Stimulated activated CD4-positive, alpha-beta T cell treated with anti-CD3 and anti-CD28 coated beads, Interleukin-1b, Interleukin-23, amount 100 ng/mL, for 1 hour (primary cell): Measurements from ENCODE around the gene FGF5.
"Not testable (repeated sequence)": the region's sequence is repeated elsewhere in the genome, so short reads cannot be mapped to it uniquely, and the experiment has no call there.

Experiments
- DNase-seq, 2 donors: peaks; one replicate each; pipeline ENCODE4 v3.0.0-alpha.2; 2020; ENCODE audit warnings: low read depth in 2 of 2

FGF5 gene, protein sequence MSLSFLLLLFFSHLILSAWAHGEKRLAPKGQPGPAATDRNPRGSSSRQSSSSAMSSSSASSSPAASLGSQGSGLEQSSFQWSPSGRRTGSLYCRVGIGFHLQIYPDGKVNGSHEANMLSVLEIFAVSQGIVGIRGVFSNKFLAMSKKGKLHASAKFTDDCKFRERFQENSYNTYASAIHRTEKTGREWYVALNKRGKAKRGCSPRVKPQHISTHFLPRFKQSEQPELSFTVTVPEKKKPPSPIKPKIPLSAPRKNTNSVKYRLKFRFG

DNA sequence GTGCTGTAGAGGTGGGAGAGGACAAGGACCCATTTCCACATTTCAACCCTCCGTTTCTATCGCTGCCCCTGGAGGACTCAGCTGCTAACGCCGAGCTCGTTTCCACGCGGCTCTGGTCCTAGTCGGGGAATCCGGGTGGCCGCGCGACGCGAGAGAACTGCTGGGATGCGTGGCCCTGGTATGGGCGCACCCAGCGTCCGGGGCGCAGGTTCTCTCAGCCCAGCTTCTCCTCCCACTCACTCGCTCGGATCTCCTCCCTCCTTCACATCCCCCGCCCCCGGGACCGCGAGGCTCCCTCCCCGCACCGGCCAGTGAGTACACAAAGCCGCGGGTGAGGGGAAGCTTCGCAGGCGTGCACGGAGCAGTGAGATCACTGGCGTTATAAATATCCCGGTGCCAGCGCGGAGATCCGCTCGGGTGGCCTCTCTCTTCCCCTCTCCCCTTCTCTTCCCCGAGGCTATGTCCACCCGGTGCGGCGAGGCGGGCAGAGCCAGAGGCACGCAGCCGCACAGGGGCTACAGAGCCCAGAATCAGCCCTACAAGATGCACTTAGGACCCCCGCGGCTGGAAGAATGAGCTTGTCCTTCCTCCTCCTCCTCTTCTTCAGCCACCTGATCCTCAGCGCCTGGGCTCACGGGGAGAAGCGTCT is at the start of gene FGF5:
Gene FGF5, plus strand, starts transcription at position 412 of the 649 bp plus-strand sequence. Its CDS starts 161 bp downstream, at position 573.
- DNase-seq, result no peak

DNA sequence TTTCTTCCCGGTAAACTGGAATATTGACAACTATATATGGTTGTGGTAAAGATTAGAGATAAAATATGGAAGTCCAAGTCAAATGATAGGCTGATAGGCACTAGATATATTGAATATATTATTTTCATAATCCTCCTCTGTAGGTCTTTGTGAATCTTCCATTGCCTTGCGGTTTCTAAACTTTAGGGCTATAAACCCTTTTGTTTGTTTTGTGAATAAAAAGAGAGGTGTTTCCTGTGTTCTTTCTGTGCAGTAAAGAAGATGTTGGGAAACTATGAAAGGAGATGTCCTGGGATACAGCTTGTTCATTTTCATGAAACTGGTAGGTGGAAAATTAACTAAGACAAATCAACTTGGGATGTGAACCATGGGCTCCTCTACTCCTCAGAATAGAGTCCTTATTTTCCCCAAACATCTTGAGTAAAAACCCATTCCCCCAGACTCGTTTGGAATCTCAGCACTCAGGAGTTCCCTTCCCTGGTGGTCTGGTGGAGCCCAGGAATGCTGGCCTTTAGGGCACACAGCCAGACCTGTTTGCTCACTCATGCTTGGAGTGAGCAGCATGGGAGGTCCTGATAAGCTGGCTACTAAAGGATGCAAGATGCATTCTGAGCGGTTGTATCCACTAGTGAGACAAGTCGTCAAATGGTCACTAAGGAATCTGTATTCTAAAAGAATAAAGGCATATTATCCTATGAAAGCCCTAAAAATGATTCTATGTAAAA is 47.0 kb upstream of the FGF5 start:
- DNase-seq, result no peak

DNA sequence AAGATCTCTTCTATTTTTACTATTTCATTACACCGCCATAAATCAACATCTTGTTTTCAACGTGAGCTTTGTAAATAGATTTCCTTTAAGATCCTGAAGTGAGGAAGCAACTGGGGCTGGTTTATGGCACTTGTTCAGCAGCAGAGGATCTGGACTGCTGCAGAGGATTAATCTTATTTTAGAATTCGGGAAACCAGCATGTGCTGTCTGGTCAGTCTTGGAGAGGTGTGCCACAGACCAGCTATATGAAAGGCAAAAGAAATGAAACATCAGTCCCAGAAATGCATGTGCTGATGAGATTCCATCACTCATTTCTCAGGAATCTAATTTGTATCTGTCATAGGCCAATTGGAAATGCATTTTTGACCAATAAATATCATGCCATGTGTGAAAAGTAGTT is 45.8 kb upstream of the FGF5 start:
- DNase-seq, result no peak

DNA sequence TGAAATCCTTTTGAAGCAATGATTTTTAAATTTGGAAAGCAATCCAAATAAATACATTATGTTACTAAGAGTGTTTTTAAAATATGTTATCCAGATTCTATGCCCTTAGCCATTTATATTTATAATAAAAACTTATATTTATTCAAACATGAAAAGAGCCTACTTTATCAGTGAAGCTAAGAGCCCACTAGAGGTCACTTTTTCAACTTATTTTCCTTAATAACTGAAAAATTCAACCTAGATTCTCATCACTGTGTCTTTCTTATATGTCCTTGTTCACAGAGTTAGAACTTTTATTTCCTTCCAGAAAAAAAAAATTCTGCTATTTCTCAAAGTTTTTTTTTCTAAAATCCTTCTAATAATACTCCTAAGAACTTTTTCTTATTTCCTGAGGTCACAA is 45.3 kb upstream of the FGF5 start:
- no peak for DNase-seq

DNA sequence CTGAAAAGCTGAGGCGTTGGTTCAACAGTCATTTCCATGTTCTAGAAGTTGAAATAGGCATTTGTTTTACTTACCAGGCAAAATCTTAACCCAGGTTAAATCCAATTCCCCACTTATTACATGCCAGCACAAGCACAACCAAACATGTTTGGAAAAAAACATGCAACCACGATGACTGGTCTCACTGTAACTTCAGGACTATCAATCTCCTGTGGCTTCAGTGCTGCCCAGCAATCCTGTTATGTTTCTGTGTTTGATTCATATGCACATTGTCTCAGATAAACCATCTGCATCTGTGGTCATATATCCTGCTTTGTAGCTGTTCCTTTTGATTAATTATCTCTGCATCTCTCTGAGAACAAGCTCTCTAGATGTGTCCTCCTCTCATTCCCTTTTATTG is 40.9 kb upstream of the FGF5 start:
- DNase-seq, result no peak

DNA sequence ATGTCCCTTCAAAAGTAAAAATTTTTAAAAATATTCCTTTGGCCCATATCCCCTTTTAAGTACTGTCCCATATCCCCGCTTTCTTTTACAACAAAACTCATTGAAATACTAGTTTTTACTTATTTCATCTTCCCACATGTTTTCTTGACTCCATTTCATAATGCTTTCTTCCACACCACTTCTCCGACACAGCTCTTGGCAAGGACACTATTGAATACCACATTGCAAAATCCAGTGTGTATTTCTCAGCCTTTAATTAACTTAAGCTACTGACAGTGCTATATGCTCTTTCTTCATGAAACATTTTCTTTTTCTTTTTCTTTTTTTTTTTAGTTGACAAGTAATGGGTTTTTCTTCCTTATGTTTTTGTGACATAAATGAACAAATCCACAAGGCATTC is 40.4 kb upstream of the FGF5 start:
- no peak for DNase-seq

DNA sequence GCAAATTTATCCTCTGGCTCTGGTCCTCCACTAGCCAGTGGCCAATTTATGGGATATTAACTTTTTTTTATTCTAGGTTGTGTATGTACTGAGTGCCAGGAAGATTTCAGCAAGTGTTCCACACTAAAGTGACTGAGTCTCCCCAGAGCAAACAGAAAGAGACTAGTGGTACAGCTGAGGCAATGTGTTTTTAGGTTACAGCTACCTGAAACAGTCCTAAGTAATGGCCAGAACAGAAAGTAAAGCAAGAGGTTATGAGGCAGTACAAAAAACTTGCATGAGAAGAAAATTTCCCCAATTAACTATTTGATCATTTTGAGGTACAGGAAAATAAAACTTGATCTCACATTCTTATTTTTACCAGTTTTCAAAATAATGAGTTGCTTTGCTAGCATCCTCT is 38.0 kb upstream of the FGF5 start:
- DNase-seq, result no peak

DNA sequence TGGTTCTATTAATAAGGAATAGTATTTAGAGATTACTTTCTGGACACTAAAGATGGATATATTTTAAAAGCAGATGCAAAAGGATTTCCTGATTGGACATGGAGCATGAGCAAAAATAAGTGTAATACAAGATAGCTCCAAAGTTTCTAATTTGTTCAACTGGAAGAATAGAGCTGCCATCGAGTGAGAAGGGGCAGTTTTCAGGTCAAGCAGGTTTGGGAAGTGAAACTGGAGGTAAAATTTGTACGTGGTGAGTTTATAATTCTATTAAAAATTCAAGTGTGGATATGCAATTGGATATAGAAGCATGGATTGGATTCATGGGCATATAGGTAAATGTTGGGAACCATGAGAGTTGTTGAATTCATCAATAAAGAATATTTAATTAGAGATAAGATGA is 37.3 kb upstream of the FGF5 start:
- DNase-seq, result no peak

DNA sequence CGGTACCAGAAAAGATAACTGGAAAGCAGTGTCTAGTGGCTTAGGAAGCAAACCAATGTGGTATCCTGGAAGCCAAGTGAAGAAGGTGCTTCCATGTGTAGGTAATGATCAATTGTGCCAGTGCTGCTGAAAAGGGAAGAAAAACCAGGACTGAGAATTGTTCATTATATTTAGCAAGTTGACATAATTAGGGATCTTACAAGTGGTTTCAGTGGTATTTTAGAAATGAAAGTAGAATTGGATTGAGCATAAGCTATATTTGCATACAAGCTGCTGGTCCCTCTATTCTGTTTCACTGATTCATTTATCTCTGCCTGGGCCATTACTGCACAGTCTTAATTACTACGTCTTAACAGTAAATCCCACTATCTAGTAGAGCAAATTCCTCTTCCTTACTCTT is 36.9 kb upstream of the FGF5 start:
- DNase-seq, result no peak

DNA sequence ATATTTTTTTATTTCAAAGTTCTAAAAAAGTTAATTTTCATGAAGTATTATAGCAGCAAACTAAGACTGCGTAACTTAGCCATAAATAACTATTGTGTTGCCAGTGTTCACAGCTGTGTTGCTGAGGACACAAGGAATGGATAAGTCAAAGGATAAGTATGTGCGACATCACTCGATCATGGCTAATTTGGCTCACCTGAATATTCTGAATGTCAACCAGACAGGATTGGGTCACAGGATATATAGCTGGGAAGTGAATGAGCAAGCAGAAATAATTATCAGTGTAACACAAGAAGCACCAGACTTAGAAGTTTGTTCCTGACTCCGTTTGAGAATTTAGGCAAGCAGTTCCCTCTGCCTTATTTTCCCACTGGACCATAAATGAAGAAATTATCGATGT is 35.3 kb upstream of the FGF5 start:
- DNase-seq, result no peak

DNA sequence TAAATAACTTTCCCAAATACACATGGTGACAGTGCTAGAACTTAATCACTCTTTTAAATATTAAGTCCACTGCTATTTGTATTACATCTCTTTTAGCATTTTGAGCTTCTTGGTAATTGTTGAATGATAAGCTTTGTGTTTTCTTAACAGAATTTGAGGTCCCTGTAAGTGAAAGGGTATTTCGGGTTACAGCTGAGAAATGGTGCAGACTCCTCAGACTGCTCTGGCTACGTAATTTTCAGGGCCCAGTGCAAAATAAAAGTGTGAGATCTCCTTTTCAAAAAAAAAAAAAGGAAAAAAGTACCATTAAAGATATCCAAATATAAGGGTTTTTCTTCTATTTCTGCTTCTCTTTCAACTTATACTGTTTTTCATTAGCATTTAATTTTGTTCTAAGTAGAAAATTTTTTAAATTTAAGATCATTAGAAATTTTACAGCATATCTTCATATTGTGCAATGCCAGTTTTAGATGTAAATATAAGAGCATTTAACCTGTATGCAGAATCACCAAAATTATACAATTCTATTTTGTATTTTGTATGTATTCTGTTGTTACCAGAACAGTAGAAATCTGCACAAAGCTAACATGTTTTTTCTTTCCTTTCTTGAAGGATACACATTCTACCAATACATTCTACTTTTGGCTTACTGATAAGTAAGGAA is 33.6 kb upstream of the FGF5 start:
- no peak for DNase-seq

DNA sequence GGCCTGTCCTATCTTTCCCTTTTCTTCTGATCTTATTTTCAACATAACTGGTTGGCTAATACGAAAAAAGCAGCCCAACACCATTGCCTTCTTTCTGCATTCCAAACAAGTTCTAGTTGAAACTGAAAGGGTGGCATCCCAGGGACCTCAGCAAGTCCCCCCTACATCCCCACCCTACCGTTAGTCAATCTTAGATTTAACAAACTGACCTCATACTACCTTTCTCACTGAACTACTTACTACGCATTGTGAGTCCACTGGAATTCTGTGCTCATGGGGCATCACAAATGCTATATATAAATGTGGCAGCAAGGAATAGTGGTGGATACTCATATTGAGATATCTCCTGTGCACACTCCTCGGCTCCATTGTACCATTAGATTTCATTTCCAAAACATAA is 33.1 kb upstream of the FGF5 start:
- no peak for DNase-seq

DNA sequence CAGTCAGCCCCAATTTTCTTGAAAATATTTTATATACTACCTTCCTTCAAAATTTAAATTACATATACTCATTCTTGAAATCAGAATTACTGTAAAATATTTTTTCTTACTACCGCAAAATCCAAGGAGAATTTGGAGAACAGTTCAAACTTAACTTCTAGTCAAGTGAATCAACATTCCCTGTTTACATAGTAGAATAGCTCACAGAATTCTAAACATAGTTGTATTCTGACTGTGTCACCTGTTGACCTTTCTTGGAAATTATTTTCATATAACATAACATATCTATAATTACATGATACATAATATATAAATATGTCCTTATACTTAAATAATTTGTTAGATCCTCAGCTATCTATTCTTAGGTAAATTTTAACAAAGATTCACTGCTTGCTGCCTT is 31.0 kb upstream of the FGF5 start:
- DNase-seq, result no peak

DNA sequence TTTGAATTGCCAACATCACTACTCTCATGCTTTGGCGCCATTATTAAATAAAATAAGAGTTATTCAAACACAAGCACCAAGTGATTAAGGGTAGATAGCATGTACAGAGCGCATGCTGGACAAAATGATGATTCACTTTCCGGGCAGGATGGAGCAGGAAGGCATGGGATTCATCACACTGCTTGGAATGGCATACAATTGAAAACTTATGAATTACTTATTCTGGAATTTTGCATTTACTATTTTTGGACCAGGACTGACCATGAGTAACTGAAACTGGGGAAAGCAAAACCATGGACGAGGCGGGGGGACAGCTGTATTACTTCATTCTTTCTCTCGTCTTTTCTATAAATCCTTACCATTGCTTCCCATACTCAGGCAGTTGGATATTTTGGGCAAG is 28.5 kb upstream of the FGF5 start:
- no peak for DNase-seq

DNA sequence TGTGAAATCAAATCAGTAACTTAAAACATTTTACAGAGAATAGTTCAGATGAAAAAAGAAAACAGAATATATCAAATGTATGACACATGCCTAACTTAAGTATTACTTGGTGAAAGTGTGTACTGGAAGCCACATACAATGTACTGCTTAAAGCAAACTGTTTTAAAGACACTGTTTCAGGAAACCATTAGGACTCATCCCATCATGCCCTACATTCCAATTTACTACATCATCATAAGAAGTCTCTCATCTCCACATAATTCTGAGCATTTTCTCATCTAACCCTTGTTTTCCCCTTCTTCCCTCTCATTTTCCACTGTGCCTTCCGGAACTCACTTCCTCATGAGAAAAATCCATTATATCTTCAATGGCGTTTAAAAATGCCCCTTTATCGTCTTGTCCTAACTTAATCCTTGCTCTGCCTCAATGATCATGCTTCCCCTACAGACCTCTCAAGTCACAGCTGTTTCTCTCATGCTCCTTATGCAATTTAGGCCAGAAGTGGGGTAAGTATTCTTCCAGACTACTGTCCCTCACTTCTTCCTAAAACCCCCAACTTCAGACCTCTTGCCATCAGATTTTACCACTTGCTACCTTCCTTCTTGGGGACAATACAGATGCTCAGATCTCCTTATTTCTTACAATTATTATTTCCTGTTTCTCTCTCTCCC is 26.8 kb upstream of the FGF5 start:
- DNase-seq, result no peak

DNA sequence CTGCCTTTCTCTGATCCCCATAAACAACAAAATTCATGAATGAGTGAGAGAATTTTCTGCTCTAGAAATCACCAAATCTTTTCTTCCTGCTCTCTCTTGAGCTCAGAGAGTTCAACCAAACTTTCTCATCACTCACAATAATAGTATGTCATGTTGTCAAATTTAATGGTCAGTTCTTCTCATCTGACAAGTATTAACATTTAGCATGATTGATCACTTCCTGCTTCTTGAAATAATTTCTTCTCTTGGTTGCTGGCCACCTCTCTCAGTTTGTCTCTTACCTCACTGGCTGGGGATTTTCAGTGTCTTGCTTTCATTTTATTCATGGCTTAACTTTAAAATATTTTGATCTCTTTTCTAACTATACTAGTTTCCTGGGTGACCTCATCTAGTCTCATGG is 25.5 kb upstream of the FGF5 start:
- DNase-seq, result no peak

DNA sequence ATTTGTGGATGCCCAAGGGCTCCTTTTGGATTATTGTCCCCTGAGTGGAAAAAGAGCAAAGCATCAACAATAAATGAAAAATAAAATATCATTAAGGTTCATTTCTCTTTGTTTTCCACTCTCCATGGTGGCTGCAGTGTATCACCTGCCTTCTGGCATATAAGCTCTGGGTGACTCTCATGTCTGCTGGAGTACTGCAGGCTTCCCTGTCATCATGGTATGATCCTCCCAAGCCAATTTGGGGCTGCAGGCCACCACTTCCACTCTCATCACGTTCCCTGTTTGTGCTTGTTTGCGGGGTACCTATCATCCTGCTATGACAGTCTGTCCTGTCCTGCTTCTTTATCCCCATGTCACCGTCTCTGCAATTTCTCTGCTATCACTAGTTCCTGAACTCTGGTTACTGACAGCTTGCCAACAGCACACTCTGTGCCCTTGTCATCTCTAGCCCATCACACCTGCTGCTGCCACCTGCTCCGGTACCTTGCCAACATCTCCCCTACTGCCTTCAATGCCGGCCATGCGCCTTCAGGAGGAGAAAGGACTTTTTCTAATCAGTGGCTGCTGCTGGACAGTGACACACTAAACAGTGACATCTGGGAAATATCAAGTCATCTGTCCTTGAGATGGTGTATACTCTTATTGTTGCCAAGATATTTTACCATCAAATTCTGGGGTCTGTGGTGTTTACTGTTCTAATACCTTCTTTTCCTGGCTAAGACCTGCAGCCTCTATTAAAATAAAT is 23.0 kb upstream of the FGF5 start:
- DNase-seq, result no peak

DNA sequence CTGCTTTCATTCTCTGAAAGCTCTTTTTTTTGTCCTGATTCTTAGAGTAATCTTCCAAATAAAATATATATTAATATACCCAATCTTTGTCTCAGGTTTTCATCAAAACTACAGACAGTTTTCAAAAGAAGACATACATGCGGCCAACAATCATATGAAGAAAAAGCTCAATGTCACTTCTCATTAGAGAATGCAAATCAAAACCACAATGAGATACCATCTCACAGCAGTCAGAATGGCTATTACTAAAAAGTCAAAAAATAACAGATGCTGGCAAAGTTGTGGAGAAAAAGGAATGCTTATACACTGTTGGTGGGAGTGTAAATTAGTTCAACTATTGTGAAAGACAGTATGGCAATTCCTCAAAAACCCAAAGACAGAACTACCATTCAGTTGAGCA is 19.0 kb upstream of the FGF5 start:
- DNase-seq, result not testable (repeated sequence)

DNA sequence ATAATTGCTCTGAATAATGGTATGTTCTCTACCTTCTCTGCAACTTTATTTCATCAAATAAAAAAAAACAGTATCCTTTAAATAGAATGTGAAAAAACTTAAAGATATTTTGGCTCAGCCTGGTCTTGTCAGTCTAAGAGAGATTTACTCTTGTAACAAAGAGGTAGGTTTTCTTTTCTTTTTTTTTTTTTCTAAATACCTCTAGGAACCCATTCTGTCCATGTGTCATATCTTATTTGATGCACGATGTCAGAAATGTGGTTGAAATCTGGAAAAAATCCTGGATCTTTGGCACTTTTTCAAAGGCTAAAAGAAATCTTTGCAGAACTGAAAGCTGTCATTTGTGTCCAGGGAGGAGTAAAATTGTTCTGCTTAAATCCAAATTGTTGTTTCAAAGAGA is 17.3 kb upstream of the FGF5 start:
- no peak for DNase-seq

DNA sequence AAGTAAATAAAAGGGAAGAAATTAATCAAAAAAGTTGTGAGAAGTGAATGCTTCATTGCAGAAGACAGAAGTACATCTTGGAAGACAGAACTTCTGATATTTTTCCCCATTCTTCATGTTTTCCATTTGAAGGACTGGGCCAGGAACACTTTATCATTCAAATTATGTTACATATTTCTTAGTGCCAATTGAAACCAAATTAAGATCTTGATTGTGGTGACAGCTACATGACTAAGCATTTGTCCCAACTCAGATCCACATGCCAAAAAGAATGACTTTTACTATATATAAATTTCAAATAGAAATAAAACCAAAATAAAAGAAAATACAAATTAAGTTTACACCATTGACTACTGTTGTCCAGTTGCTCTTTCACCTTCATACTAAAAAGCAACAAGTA is 14.0 kb upstream of the FGF5 start:
- no peak for DNase-seq

DNA sequence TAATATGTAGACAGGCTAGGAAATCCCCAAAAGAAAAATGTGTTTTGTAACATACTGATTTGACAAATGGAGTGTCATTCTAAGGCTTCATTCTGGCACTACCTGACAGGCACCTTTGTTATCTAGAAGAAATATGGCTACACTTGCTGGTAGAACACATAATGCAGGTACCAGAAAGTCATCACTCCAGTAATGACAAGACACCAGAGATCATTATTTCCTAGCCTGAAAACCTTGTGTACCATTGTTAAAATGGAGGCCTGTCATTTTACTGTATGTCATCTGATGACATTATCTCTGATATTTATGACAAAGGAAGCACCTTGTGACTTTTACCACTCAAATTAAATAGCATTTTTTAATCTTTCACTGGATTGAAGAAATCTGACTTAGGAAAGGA is 13.5 kb upstream of the FGF5 start:
- DNase-seq, result no peak
